ENCODE data around the gene OR51G2. TPM values are rescaled to one million over a fixed set of nuclear protein-coding genes. Genes with fewer than 3 reads are reported as not detected.

Gene OR51G2
- total RNA-seq, 1 experiment from 2014 or later = not detected

GRCh38 chr11:4882543-4882942, 36.6 kb downstream of the OR51G2 start:
- TF ChIP-seq CTCF (conservative IDR thresholded peaks at IDR 0.05; ENCODE audit: low read depth, low read length) (no peak), EZH2 (IDR thresholded peaks at IDR 0.05; ENCODE audit: borderline replicate concordance, low read depth, low read length, poor library complexity, severe bottlenecking) (no peak)
- H3K4me3 ChIP-seq (ENCODE audit: low read depth, low read length, poor library complexity, severe bottlenecking) = no peak overlapping the region
- H3K27me3 ChIP-seq (replicated peaks; ENCODE audit: insufficient read depth, low read depth, low read length, poor library complexity) = no peaks in the 10 kb centered on the region
- no peaks in the 10 kb centered on the region for H3K4me1 ChIP-seq (ENCODE audit: insufficient read depth, low read length, poor library complexity, severe bottlenecking)
- H3K9me3 ChIP-seq (ENCODE audit: low read depth, low read length, poor library complexity, severe bottlenecking) = no peaks in the 10 kb centered on the region
- no peak overlapping the region for H3K27ac ChIP-seq (ENCODE audit: low read depth, low read length, poor library complexity, severe bottlenecking)
- BruUV-seq (replicated peaks) = no TSS peak
- ChIA-PET CTCF (no interaction called here), POLR2A (ENCODE audit: low non-redundant PET) (interaction anchor here (0.6 kb wide), 1 partner anchor 1508 kb away, joined by 3 read pairs; no protein-coding TSS in a partner anchor)
- intact Hi-C loops (cut with micrococcal nuclease; ENCODE audit: unreplicated experiment) = no loop called here
- DNase-seq (ENCODE audit: low spot score) = no peak
- no peaks in the 10 kb centered on the region for H3K36me3 ChIP-seq (ENCODE audit: insufficient read depth, low read length, poor library complexity, severe bottlenecking)

GRCh38 chr11:4881860-4882500, 37.2 kb downstream of the OR51G2 start, which contains the start of gene OR51T1:
Gene OR51T1, plus strand, starts transcription at chr11:4881900. Its CDS starts 0 bp downstream, at chr11:4881900.
- no peak within 1 kb of the TSS for H3K27ac ChIP-seq (ENCODE audit: low read depth, low read length, poor library complexity, severe bottlenecking)
- ChIA-PET CTCF (no interaction called here), POLR2A (ENCODE audit: low non-redundant PET) (no interaction called here)
- H3K27me3 ChIP-seq (replicated peaks; ENCODE audit: insufficient read depth, low read depth, low read length, poor library complexity) = no peaks in the 10 kb centered on the region
- H3K4me3 ChIP-seq (ENCODE audit: low read depth, low read length, poor library complexity, severe bottlenecking) = no peak within 1 kb of the TSS
- H3K36me3 ChIP-seq (ENCODE audit: insufficient read depth, low read length, poor library complexity, severe bottlenecking) = no peaks in the 10 kb centered on the region
- DNase-seq (ENCODE audit: low spot score) = no peak
- BruUV-seq (replicated peaks) = no TSS peak
- no peak for TF ChIP-seq EZH2 (IDR thresholded peaks at IDR 0.05; ENCODE audit: borderline replicate concordance, low read depth, low read length, poor library complexity, severe bottlenecking)
- TF ChIP-seq CTCF (conservative IDR thresholded peaks at IDR 0.05; ENCODE audit: low read depth, low read length) = no peak
- H3K9me3 ChIP-seq (ENCODE audit: low read depth, low read length, poor library complexity, severe bottlenecking) = no peaks in the 10 kb centered on the region
- intact Hi-C loops (cut with micrococcal nuclease; ENCODE audit: unreplicated experiment) = no loop called here
- H3K4me1 ChIP-seq (ENCODE audit: insufficient read depth, low read length, poor library complexity, severe bottlenecking) = no peaks in the 10 kb centered on the region

GRCh38 chr11:4881188-4881587, 38.0 kb downstream of the OR51G2 start:
- H3K4me3 ChIP-seq (ENCODE audit: low read depth, low read length, poor library complexity, severe bottlenecking) = no peak overlapping the region
- intact Hi-C loops (cut with micrococcal nuclease; ENCODE audit: unreplicated experiment) = no loop called here
- no peaks in the 10 kb centered on the region for H3K9me3 ChIP-seq (ENCODE audit: low read depth, low read length, poor library complexity, severe bottlenecking)
- H3K36me3 ChIP-seq (ENCODE audit: insufficient read depth, low read length, poor library complexity, severe bottlenecking) = no peaks in the 10 kb centered on the region
- no peak overlapping the region for H3K27ac ChIP-seq (ENCODE audit: low read depth, low read length, poor library complexity, severe bottlenecking)
- no TSS peak for BruUV-seq (replicated peaks)
- TF ChIP-seq CTCF (conservative IDR thresholded peaks at IDR 0.05; ENCODE audit: low read depth, low read length) (no peak), EZH2 (IDR thresholded peaks at IDR 0.05; ENCODE audit: borderline replicate concordance, low read depth, low read length, poor library complexity, severe bottlenecking) (no peak)
- H3K4me1 ChIP-seq (ENCODE audit: insufficient read depth, low read length, poor library complexity, severe bottlenecking) = no peaks in the 10 kb centered on the region
- H3K27me3 ChIP-seq (replicated peaks; ENCODE audit: insufficient read depth, low read depth, low read length, poor library complexity) = no peaks in the 10 kb centered on the region
- POLR2A ChIA-PET (ENCODE audit: low non-redundant PET) = no interaction called here
- DNase-seq (ENCODE audit: low spot score) = no peak
- CTCF ChIA-PET = no interaction called here

Data from A673 (cell line).